ENCODE results near the gene ERGIC3.
"Not testable (repeated sequence)": the region's sequence is repeated elsewhere in the genome, so short reads cannot be mapped to it uniquely, and the experiment has no call there.

Gene ERGIC3

GRCh38 chr20:35523298-35523888 is 18.5 kb upstream of the ERGIC3 start:
- DNase-seq = peak; percentile 13 to 24

- no peak for DNase-seq
Observed at GRCh38 chr20:35525639-35526038, 16.2 kb upstream of the ERGIC3 start.

GRCh38 chr20:35527122-35527769 is 14.6 kb upstream of the ERGIC3 start:
- no peak for DNase-seq

GRCh38 chr20:35529552-35529951 is 12.3 kb upstream of the ERGIC3 start, which contains the start of gene C20orf173:
Gene C20orf173 (minus strand): TSS chr20:35529652. CDS start chr20:35529373, 279 bp downstream.
- DNase-seq = no peak

GRCh38 chr20:35539756-35540212 is 2.1 kb upstream of the ERGIC3 start:
- DNase-seq = no peak

- no peak for DNase-seq
Observed at GRCh38 chr20:35541118-35541782, 628 bp upstream of the ERGIC3 start.

GRCh38 chr20:35542990-35543389 is 1.1 kb downstream of the ERGIC3 start:
- DNase-seq = no peak

- DNase-seq = no peak
Observed at GRCh38 chr20:35544436-35544835, 2.6 kb downstream of the ERGIC3 start.

- DNase-seq = not testable (repeated sequence)
Observed at GRCh38 chr20:35544941-35545340, 3.1 kb downstream of the ERGIC3 start.

GRCh38 chr20:35546127-35546526 is 4.2 kb downstream of the ERGIC3 start:
- DNase-seq = no peak

- no peak for DNase-seq
Observed at GRCh38 chr20:35547329-35547728, 5.5 kb downstream of the ERGIC3 start.

- DNase-seq = no peak
Observed at GRCh38 chr20:35551503-35551902, 9.6 kb downstream of the ERGIC3 start.

GRCh38 chr20:35552914-35553313 is 11.0 kb downstream of the ERGIC3 start:
- DNase-seq = no peak

GRCh38 chr20:35555461-35555860 is 13.6 kb downstream of the ERGIC3 start:
- not testable (repeated sequence) for DNase-seq

- no peak for DNase-seq
Observed at GRCh38 chr20:35555951-35556645, 14.2 kb downstream of the ERGIC3 start.

GRCh38 chr20:35556871-35557270 is 15.0 kb downstream of the ERGIC3 start:
- DNase-seq = no peak

- DNase-seq = no peak
Observed at GRCh38 chr20:35558451-35558850, 16.6 kb downstream of the ERGIC3 start.

GRCh38 chr20:35559042-35559693 is 17.3 kb downstream of the ERGIC3 start:
- no peak for DNase-seq

- DNase-seq = no peak
Observed at GRCh38 chr20:35560105-35560511, 18.2 kb downstream of the ERGIC3 start.

GRCh38 chr20:35560541-35560940 is 18.7 kb downstream of the ERGIC3 start:
- no peak for DNase-seq

- no peak for DNase-seq
Observed at GRCh38 chr20:35561268-35561667, 19.4 kb downstream of the ERGIC3 start.

- no peak for DNase-seq
Observed at GRCh38 chr20:35561671-35562070, 19.8 kb downstream of the ERGIC3 start.

GRCh38 chr20:35562541-35563110 is 20.7 kb downstream of the ERGIC3 start:
- no peak for DNase-seq

Measured in stimulated activated CD4-positive, alpha-beta T cell treated with anti-CD3 and anti-CD28 coated beads, Interleukin-2, amount 100 ng/mL, for 48 hours (primary cell).